IMR-90 (cell line): ENCODE measurements around the gene SYCE3. TPM values are rescaled to one million over a fixed set of nuclear protein-coding genes. Genes with fewer than 3 reads are reported as not detected.
"Not testable (repeated sequence)": the region's sequence is repeated elsewhere in the genome, so short reads cannot be mapped to it uniquely, and the experiment has no call there.

Experiments used
- ATAC-seq: fragments of 200-7000 bp; cut with Tn5 transposase; 2 replicates; pipeline ENCODE4 v1.9.1; 2020; ENCODE audit warnings: low read depth, mild to moderate bottlenecking, moderate library complexity
- BruUV-seq: library from RNA; stranded (reverse); fragments of 400-500 nt; replicated peaks from 2 replicates; lab custom pipeline; 2021; lab: Mats Ljungman, UMichigan
- CTCF ChIA-PET: fragments of 300-600 bp; formaldehyde crosslinking; extraction: SDS; loops from one replicate; lab custom pipeline; 2021; ENCODE audit warnings: antibody characterized with exemption; lab: Yijun Ruan, JAX
- POLR2A ChIA-PET: fragments of 300-600 bp; sonication (Branson Sonifier 250); formaldehyde crosslinking; loops from one replicate; lab custom pipeline; 2022; ENCODE audit warnings: antibody characterized with exemption; ENCODE audit not compliant: unreplicated experiment; lab: Charles Lee
- DNase-seq: peaks from one replicate; pipeline ENCODE4 v3.0.0; 2013
- H2AFZ ChIP-seq: replicated peaks from 2 replicates; pipeline ENCODE3; 2013; ENCODE audit warnings: low read length, mild to moderate bottlenecking; ENCODE audit not compliant: poor library complexity
- H2AK5ac ChIP-seq: 2 replicates; pipeline ENCODE4 v1.6.1; 2013; ENCODE audit warnings: low read depth, low read length, inconsistent platforms
- H2AK9ac ChIP-seq: replicated peaks from 2 replicates; pipeline ENCODE3; 2013; ENCODE audit warnings: mild to moderate bottlenecking, low read depth, low read length, moderate library complexity; ENCODE audit not compliant: poor library complexity
- H2BK120ac ChIP-seq: 2 replicates; pipeline ENCODE4 v1.6.1; 2013; ENCODE audit warnings: low read depth, low read length, inconsistent platforms
- H2BK15ac ChIP-seq: 3 replicates; pipeline ENCODE4 v1.6.1; 2013; ENCODE audit warnings: low read depth, low read length, inconsistent platforms
- H2BK20ac ChIP-seq: 2 replicates; pipeline ENCODE4 v1.6.1; 2013; ENCODE audit warnings: low read depth, mild to moderate bottlenecking, inconsistent platforms, low read length, moderate library complexity
- H2BK5ac ChIP-seq: 2 replicates; pipeline ENCODE4 v1.6.1; 2013; ENCODE audit warnings: mild to moderate bottlenecking, low read depth, low read length, inconsistent platforms; ENCODE audit not compliant: poor library complexity, severe bottlenecking
- H3K14ac ChIP-seq: replicated peaks from 2 replicates; pipeline ENCODE4 v1.6.1; 2013; ENCODE audit warnings: low read depth, low read length, inconsistent platforms
- H3K18ac ChIP-seq: 2 replicates; pipeline ENCODE4 v1.6.1; 2013; ENCODE audit warnings: low read depth, low read length, control low read depth
- H3K23ac ChIP-seq: 2 replicates; pipeline ENCODE4 v1.6.1; 2013; ENCODE audit warnings: low read depth, low read length, inconsistent platforms
- H3K27ac ChIP-seq: 2 replicates; pipeline ENCODE4 v1.5.1; 2013; ENCODE audit warnings: mild to moderate bottlenecking, control low read depth, low read length; ENCODE audit not compliant: insufficient read depth
- H3K27me3 ChIP-seq: 2 replicates; pipeline ENCODE4 v1.6.1; 2013; ENCODE audit warnings: low read length; ENCODE audit not compliant: control insufficient read depth, insufficient read depth
- H3K36me3 ChIP-seq: 2 replicates; pipeline ENCODE4 v1.6.1; 2013; ENCODE audit warnings: low read length, mixed read lengths; ENCODE audit not compliant: control insufficient read depth, insufficient read depth
- H3K4ac ChIP-seq: 2 replicates; pipeline ENCODE4 v1.6.1; 2013; ENCODE audit warnings: low read depth, low read length, inconsistent platforms
- H3K4me1 ChIP-seq: 2 replicates; pipeline ENCODE4 v1.6.1; 2013; ENCODE audit warnings: low read length, mixed read lengths; ENCODE audit not compliant: control insufficient read depth, insufficient read depth
- H3K4me2 ChIP-seq: 2 replicates; pipeline ENCODE4 v1.6.1; 2013; ENCODE audit warnings: low read depth, mild to moderate bottlenecking, control low read depth, low read length, moderate library complexity
- H3K4me3 ChIP-seq: 2 replicates; pipeline ENCODE4 v1.5.1; 2013; ENCODE audit warnings: low read depth, mild to moderate bottlenecking, control low read depth, low read length, moderate library complexity; ENCODE audit not compliant: insufficient read depth
- H3K56ac ChIP-seq: 2 replicates; pipeline ENCODE4 v1.6.1; 2013; ENCODE audit warnings: low read length, inconsistent platforms; ENCODE audit not compliant: insufficient read depth; ENCODE audit errors: extremely low read depth
- H3K79me1 ChIP-seq, 2 experiments: 2 replicates each; pipeline ENCODE4 v1.6.1; 2013; ENCODE audit warnings: low read length in 2 of 2, inconsistent platforms in 1 of 2, low read depth in 1 of 2
- H3K9ac ChIP-seq: 2 replicates; pipeline ENCODE4 v1.6.1; 2013; ENCODE audit warnings: low read depth, low read length, control low read depth
- H3K9me1 ChIP-seq: 2 replicates; pipeline ENCODE4 v1.6.1; 2013; ENCODE audit warnings: low read length, inconsistent platforms; ENCODE audit not compliant: insufficient read depth
- H3K9me3 ChIP-seq: 2 replicates; pipeline ENCODE4 v1.6.1; 2013; ENCODE audit warnings: low read length; ENCODE audit not compliant: control insufficient read depth, insufficient read depth
- H4K20me1 ChIP-seq: 2 replicates; pipeline ENCODE4 v1.6.1; 2013; ENCODE audit warnings: low read length, inconsistent platforms; ENCODE audit not compliant: insufficient read depth
- H4K5ac ChIP-seq: 2 replicates; pipeline ENCODE4 v1.6.1; 2013; ENCODE audit warnings: mild to moderate bottlenecking, low read depth, low read length, control low read depth
- H4K8ac ChIP-seq, 2 experiments: 2 replicates each; pipeline ENCODE4 v1.6.1; 2013; ENCODE audit warnings: low read depth in 2 of 2, low read length in 2 of 2, control low read depth in 1 of 2, inconsistent platforms in 1 of 2
- H4K91ac ChIP-seq: 2 replicates; pipeline ENCODE4 v1.6.1; 2013; ENCODE audit warnings: low read depth, low read length, inconsistent platforms; ENCODE audit not compliant: insufficient read depth
- CEBPB ChIP-seq: IDR thresholded peaks from 2 replicates; pipeline ENCODE4 v1.6.1; 2012; ENCODE audit warnings: low read depth, low read length, improper control_type of control experiment
- FOS ChIP-seq: fragments of 150-350 bp; IDR thresholded peaks from 2 replicates; pipeline ENCODE4 v1.6.1; 2016; ENCODE audit warnings: low read depth, low read length
- RCOR1 ChIP-seq: IDR thresholded peaks from 2 replicates; pipeline ENCODE4 v1.6.1; 2012; ENCODE audit warnings: mild to moderate bottlenecking, low read length, improper control_type of control experiment; ENCODE audit not compliant: insufficient replicate concordance
- WGBS, 2 experiments: methylation state at CpG; one replicate each; pipeline versions ENCODE4 v1.1.5 to v1.1.7; 2013; ENCODE audit warnings: missing lambda C conversion rate in 2 of 2; ENCODE audit not compliant: insufficient read length in 1 of 2; ENCODE audit errors: extremely low coverage in 2 of 2; 5-methylcytosine and 5-hydroxymethylcytosine counted together
- dilution Hi-C: fragments of 300-500 bp; cut with HindIII; formaldehyde crosslinking; loops from one replicate; pipeline ENCODE4 v1.14.3; 2018; ENCODE audit warnings: low sequenced_read_pairs; ENCODE audit not compliant: unreplicated experiment
- in situ Hi-C: fragments of 300-500 bp; cut with MboI; formaldehyde crosslinking; loops from 3 replicates; pipeline ENCODE4 v1.14.3; 2019; ENCODE audit warnings: low sequenced_read_pairs, inconsistent platforms, mixed read lengths
- intact Hi-C: fragments of 100-400 bp; cut with micrococcal nuclease; formaldehyde crosslinking; loops from 2 replicates; pipeline ENCODE4 v1.10.0; 2022
- polyA plus RNA-seq, 3 experiments: library from polyadenylated mRNA; depleted of rRNA; stranded (reverse); fragments of >200 nt; gene quantifications; 2 replicates each; pipeline ENCODE4 v1.2.3, GENCODE V29; 2012; ENCODE audit warnings: low replicate concordance in 1 of 3
- total RNA-seq: library from RNA; depleted of rRNA; stranded (reverse); fragments of >200 nt; gene quantifications from 2 replicates; pipeline ENCODE4 v1.2.3, GENCODE V29; 2012

The SYCE3 gene
- total and polyA plus RNA-seq, 2 of the 4 experiments (the other 2 are of a cell fraction), result not detected

DNA sequence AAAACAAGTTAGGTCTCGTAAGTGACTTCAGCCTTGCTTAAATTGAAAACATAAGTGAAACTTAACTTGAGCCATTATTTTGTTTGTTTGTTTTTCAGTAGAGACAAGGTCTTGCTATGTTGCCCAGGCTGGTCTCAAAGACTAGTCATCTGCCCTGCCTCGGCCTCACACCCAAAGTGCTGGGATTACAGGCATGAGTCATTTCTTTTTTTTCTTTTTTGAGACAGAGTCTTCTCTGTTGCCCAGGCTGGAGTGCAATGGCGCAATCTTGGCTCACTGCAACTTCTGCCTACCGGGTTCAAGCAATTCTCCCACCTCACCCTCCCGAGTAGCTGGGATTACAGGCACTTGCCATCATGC lies 21.1 kb downstream of the SYCE3 start:
- H3K27me3 ChIP-seq, result peaks cover 20% of the 10 kb centered on the region
- H2AK9ac ChIP-seq, H3K14ac ChIP-seq, H3K4me3 ChIP-seq, H3K79me1 ChIP-seq, H2AFZ ChIP-seq, H2BK5ac ChIP-seq, H3K23ac ChIP-seq, H4K5ac ChIP-seq, H3K27ac ChIP-seq, H2BK120ac ChIP-seq, H4K8ac ChIP-seq, intact Hi-C loops, H2BK20ac ChIP-seq, H3K56ac ChIP-seq, H2BK15ac ChIP-seq, POLR2A ChIA-PET, BruUV-seq, H3K9me1 ChIP-seq, H3K4me2 ChIP-seq, H3K18ac ChIP-seq, H3K9me3 ChIP-seq, H4K91ac ChIP-seq, H3K36me3 ChIP-seq, in situ Hi-C loops, H4K20me1 ChIP-seq, H3K4ac ChIP-seq, H2AK5ac ChIP-seq, H3K9ac ChIP-seq, dilution Hi-C loops: not testable (repeated sequence)
- WGBS, 2 experiments, result no CpG with 5 or more reads among the region's 5 CpGs
- peaks cover 12% of the 10 kb centered on the region for H3K4me1 ChIP-seq
- CTCF ChIA-PET, result interaction anchor here (0.9 kb wide), 1 partner anchor 14 kb away, joined by 3 read pairs; no protein-coding TSS in a partner anchor
- peak; percentile 52 for TF ChIP-seq RCOR1
- peak; percentile 89 for TF ChIP-seq CEBPB
- peak; percentile 79; the same call in 1 of the 2 replicates for TF ChIP-seq FOS
- ATAC-seq (peak; percentile 51), DNase-seq (peak; percentile 87)
